ENCODE results near the gene RALGAPA1.

GRCh38 chr14:35687335-35687939 lies 121.7 kb downstream of the RALGAPA1 start:
- TF ChIP-seq CTCF (IDR thresholded peaks at IDR 0.05; ENCODE audit: low read depth, low read length) (peak; percentile 91), EZH2phosphoT487 (IDR thresholded peaks at IDR 0.05; ENCODE audit: low read depth) (no peak)
